ENCODE results near the gene DGKB.

The DGKB gene

DNA sequence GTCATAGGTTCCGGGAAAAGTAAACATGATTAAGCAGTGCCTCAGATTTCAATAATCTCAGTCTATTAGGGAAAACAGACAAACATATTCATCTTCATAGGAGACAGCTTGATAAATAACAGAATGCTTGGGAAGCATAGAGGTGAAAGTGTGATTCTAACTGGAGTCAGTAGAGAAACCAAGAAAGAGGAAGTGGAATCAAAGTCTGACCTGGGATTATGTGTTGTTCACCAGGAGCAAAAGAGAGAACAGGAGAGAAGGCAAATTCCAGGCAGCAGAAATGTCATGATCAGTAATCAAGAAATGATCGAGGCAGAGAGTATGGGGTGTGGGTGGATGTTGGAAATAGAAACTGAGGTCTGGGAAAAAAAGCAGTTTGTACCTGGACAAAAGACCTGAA is 43.7 kb downstream of the DGKB start:
- Histone ChIP-seq H3K9me2 (replicated peaks; ENCODE audit: insufficient read depth, low read length) (no peaks in the 10 kb centered on the region), H2AFZ (ENCODE audit: low read length) (no peak overlapping the region), H3F3A (ENCODE audit: insufficient read depth, low read length) (no peaks in the 10 kb centered on the region), H3K4me3 (ENCODE audit: low read length) (no peak overlapping the region), H3K27me3 (replicated peaks; ENCODE audit: insufficient read depth, low read length) (no peaks in the 10 kb centered on the region), H3K36me3 (replicated peaks; ENCODE audit: insufficient read depth, low read length) (no peaks in the 10 kb centered on the region), H3K9ac (ENCODE audit: low read length) (no peak overlapping the region), H3K9me3 (replicated peaks; ENCODE audit: insufficient read depth, low read length) (no peaks in the 10 kb centered on the region), H3K79me2 (ENCODE audit: low read length) (no peaks in the 10 kb centered on the region), H4K20me1 (ENCODE audit: insufficient read depth, low read length) (no peaks in the 10 kb centered on the region), H3K27ac (ENCODE audit: low read length) (no peak overlapping the region), H3K4me2 (ENCODE audit: low read depth, low read length) (no peak overlapping the region), H3K4me1 (ENCODE audit: low read length) (no peaks in the 10 kb centered on the region)
- TF ChIP-seq EZH2phosphoT487 (IDR thresholded peaks at IDR 0.05; ENCODE audit: low read length) (no peak), EZH2 (optimal IDR thresholded peaks at IDR 0.05; ENCODE audit: low read depth, low read length) (no peak)
- TF ChIP-seq, protein P1, sequence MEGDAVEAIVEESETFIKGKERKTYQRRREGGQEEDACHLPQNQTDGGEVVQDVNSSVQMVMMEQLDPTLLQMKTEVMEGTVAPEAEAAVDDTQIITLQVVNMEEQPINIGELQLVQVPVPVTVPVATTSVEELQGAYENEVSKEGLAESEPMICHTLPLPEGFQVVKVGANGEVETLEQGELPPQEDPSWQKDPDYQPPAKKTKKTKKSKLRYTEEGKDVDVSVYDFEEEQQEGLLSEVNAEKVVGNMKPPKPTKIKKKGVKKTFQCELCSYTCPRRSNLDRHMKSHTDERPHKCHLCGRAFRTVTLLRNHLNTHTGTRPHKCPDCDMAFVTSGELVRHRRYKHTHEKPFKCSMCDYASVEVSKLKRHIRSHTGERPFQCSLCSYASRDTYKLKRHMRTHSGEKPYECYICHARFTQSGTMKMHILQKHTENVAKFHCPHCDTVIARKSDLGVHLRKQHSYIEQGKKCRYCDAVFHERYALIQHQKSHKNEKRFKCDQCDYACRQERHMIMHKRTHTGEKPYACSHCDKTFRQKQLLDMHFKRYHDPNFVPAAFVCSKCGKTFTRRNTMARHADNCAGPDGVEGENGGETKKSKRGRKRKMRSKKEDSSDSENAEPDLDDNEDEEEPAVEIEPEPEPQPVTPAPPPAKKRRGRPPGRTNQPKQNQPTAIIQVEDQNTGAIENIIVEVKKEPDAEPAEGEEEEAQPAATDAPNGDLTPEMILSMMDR (IDR thresholded peaks at IDR 0.05; ENCODE audit: low read length), result no peak
- no peak for DNase-seq

DNA sequence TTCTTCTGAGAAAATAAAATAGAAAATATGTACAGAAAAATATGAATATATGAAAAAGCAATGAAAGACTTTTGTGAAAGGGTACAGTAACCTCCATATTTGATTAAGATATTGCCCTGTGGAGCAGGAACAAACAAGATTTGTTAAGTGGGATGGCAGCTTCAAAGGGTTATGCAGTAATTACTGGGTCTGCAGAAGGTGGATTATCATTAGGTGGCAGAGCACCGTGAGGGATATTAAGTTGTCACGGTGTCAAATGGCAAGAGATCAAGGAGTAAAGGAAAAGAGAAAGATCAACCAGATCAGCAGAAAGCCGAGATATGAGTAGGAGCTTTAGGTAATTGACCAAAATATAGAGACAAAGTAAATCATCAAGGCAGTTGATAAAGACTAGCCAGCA is 44.1 kb downstream of the DGKB start:
- H3K36me3 ChIP-seq (replicated peaks; ENCODE audit: insufficient read depth, low read length), result no peaks in the 10 kb centered on the region
- no peak overlapping the region for H2AFZ ChIP-seq (ENCODE audit: low read length)

GRCh38 chr7:14855033-14855794 is 47.3 kb downstream of the DGKB start:
- Histone ChIP-seq H3K4me3 (ENCODE audit: low read length) (no peak overlapping the region), H3K4me2 (ENCODE audit: low read depth, low read length) (no peak overlapping the region), H3K9ac (ENCODE audit: low read length) (no peak overlapping the region), H3K27ac (ENCODE audit: low read length) (no peak overlapping the region), H3K4me1 (ENCODE audit: low read length) (no peaks in the 10 kb centered on the region), H3K36me3 (replicated peaks; ENCODE audit: insufficient read depth, low read length) (no peaks in the 10 kb centered on the region), H3K27me3 (replicated peaks; ENCODE audit: insufficient read depth, low read length) (no peaks in the 10 kb centered on the region), H3K9me3 (replicated peaks; ENCODE audit: insufficient read depth, low read length) (no peaks in the 10 kb centered on the region), H2AFZ (ENCODE audit: low read length) (no peak overlapping the region), H3K79me2 (ENCODE audit: low read length) (no peaks in the 10 kb centered on the region), H4K20me1 (ENCODE audit: insufficient read depth, low read length) (no peaks in the 10 kb centered on the region), H3K9me2 (replicated peaks; ENCODE audit: insufficient read depth, low read length) (no peaks in the 10 kb centered on the region), H3F3A (ENCODE audit: insufficient read depth, low read length) (no peaks in the 10 kb centered on the region)
- no peak for DNase-seq
- no peak for TF ChIP-seq EZH2 (optimal IDR thresholded peaks at IDR 0.05; ENCODE audit: low read depth, low read length)
- TF ChIP-seq, protein P1 (IDR thresholded peaks at IDR 0.05; ENCODE audit: low read length), result no peak
- TF ChIP-seq EZH2phosphoT487 (IDR thresholded peaks at IDR 0.05; ENCODE audit: low read length), result no peak

More for the DNA sequence above, 44.1 kb downstream of the DGKB start:
- TF ChIP-seq EZH2 (optimal IDR thresholded peaks at IDR 0.05; ENCODE audit: low read depth, low read length), result no peak
- TF ChIP-seq EZH2phosphoT487 (IDR thresholded peaks at IDR 0.05; ENCODE audit: low read length), result no peak
- TF ChIP-seq, protein P1 (IDR thresholded peaks at IDR 0.05; ENCODE audit: low read length), result no peak
- H3K9me3 ChIP-seq (replicated peaks; ENCODE audit: insufficient read depth, low read length), result no peaks in the 10 kb centered on the region
- H4K20me1 ChIP-seq (ENCODE audit: insufficient read depth, low read length), result no peaks in the 10 kb centered on the region
- no peaks in the 10 kb centered on the region for H3K79me2 ChIP-seq (ENCODE audit: low read length)
- no peaks in the 10 kb centered on the region for H3K27me3 ChIP-seq (replicated peaks; ENCODE audit: insufficient read depth, low read length)
- H3F3A ChIP-seq (ENCODE audit: insufficient read depth, low read length), result no peaks in the 10 kb centered on the region
- H3K4me3 ChIP-seq (ENCODE audit: low read length), result no peak overlapping the region
- H3K4me1 ChIP-seq (ENCODE audit: low read length), result no peaks in the 10 kb centered on the region
- H3K9me2 ChIP-seq (replicated peaks; ENCODE audit: insufficient read depth, low read length), result no peaks in the 10 kb centered on the region
- H3K4me2 ChIP-seq (ENCODE audit: low read depth, low read length), result no peak overlapping the region
- H3K9ac ChIP-seq (ENCODE audit: low read length), result no peak overlapping the region
- no peak for DNase-seq
- H3K27ac ChIP-seq (ENCODE audit: low read length), result no peak overlapping the region

Measured in MM.1S (cell line).